H1 (cell line): ENCODE results near the gene RAB31. TPM values are rescaled to one million over a fixed set of nuclear protein-coding genes. Genes with fewer than 3 reads are reported as not detected.

Source experiments
- ASH2L ChIP-seq: fragments of 200-600, 300-600 bp; sonication (generic); IDR thresholded peaks from one replicate; pipeline ENCODE4 v1.7.1; 2017; ENCODE audit warnings: low read length
- BACH1 ChIP-seq: IDR thresholded peaks from 2 replicates; pipeline ENCODE4 v1.6.1; 2012; ENCODE audit warnings: low read length, improper control_type of control experiment
- EZH2 ChIP-seq: fragments of 200-600 bp; sonication (generic); IDR thresholded peaks from 2 replicates; pipeline ENCODE4 v1.7.1; 2012; ENCODE audit warnings: low read depth, mild to moderate bottlenecking, moderate library complexity, low read length, inconsistent platforms; ENCODE audit not compliant: severe bottlenecking
- GTF2F1 ChIP-seq: IDR thresholded peaks from 2 replicates; pipeline ENCODE4 v1.6.1; 2012; ENCODE audit warnings: low read depth, low read length, improper control_type of control experiment, borderline replicate concordance
- RBBP5 ChIP-seq: IDR thresholded peaks from 2 replicates; pipeline ENCODE4 v1.7.1; 2012; ENCODE audit warnings: low read depth, mild to moderate bottlenecking, inconsistent platforms, low read length, moderate library complexity, borderline replicate concordance
- SRF ChIP-seq: IDR thresholded peaks from 2 replicates; pipeline ENCODE4 v1.6.1; 2011; ENCODE audit warnings: mild to moderate bottlenecking, low read depth, low read length, moderate library complexity
- TCF12 ChIP-seq: IDR thresholded peaks from 2 replicates; pipeline ENCODE4 v1.6.1; 2011; ENCODE audit warnings: low read depth, mild to moderate bottlenecking, low read length
- polyA plus RNA-seq, 7 experiments: library from polyadenylated mRNA; depleted of rRNA in 3 of 7; stranded (reverse) in 5 of 7; unstranded in 2 of 7; fragments of >200 nt in 5 of 7; fragments of 200-250 nt in 2 of 7; gene quantifications; 1 replicate in 5 of 7; 2 replicates in 1 of 7; 4 replicates in 1 of 7; pipeline versions ENCODE4 v1.2.1 to v1.2.3, GENCODE V29; 2011 to 2013; ENCODE audit warnings: missing spikeins in 2 of 7, mixed read lengths in 2 of 7
- total RNA-seq: library from RNA; stranded (reverse); fragmentation: NEBNext Ultra II Directional; extraction: Animal tissue kit (Norgen Biotek cat#: 25700); gene quantifications from 2 replicates; pipeline ENCODE4 v1.2.1, GENCODE V29; 2021

RAB31 gene
- total and polyA plus RNA-seq, 2 of the 8 experiments (the other 6 are each of a cell fraction or from before 2014, with no cell fraction given): 15.2 to 40.9 TPM

DNA sequence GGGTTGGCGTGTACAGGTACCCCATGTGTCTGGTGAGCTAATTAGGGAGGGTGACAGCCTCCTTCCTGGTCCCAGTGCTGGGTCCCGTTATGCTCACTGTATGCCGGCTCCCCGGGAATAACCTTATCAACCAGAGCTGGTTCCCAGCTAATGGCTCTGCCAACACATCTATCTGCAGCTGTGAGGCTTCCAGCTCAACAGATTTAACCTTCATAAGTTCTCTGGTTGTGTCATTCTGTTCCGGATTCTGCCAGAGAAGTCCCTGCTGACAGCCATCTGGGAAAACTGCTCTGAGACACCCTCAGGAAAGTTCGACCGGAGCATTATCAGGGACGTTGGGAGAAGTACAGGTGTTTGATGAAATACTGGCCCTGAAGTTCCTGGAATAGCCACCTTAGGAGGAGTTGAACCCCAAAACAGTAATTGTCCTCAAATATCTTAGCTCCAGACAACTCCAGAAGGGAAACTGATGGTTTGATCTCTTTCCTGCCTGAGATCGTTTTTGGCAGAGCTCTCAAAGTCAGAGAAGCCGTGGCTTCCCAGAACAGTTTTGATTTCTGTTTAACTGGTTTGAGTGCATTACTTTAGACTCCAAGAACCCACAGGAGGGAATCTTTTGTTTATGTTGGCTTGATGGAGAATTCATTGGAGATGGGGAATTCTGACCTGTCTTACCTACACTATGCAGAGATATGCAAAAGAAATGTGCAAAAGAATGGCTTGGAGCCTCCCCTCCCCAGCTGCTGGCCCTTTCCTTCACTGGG is 138.2 kb downstream of the RAB31 start (continued):
- no peak for TF ChIP-seq EZH2
- TF ChIP-seq TCF12: no peak
- no peak for TF ChIP-seq ASH2L
- TF ChIP-seq SRF: no peak
- TF ChIP-seq GTF2F1: no peak
- TF ChIP-seq BACH1: no peak
- no peak for TF ChIP-seq RBBP5
- TF ChIP-seq, all 59 proteins: peak for 0
